Choroid plexus epithelial cell (primary cell): ENCODE measurements around the gene GATA5.

Experiments used
- DNase-seq: peaks from one replicate; pipeline ENCODE4 v3.0.0-alpha.2; 2010; ENCODE audit warnings: low read depth
- H3K4me3 ChIP-seq: 2 replicates; pipeline ENCODE4 v1.5.1; 2011; ENCODE audit warnings: low read depth, mild to moderate bottlenecking, control low read depth, low read length, moderate library complexity
- CTCF ChIP-seq: conservative IDR thresholded peaks from 2 replicates; pipeline ENCODE4 v1.5.1; 2011; ENCODE audit warnings: low read depth, mild to moderate bottlenecking, control low read depth, inconsistent platforms, low read length, moderate library complexity

Gene GATA5

GRCh38 chr20:62448788-62449187 is 27.0 kb downstream of the GATA5 start:
- DNase-seq: no peak
- no peak overlapping the region for H3K4me3 ChIP-seq
- TF ChIP-seq CTCF: no peak

DNA sequence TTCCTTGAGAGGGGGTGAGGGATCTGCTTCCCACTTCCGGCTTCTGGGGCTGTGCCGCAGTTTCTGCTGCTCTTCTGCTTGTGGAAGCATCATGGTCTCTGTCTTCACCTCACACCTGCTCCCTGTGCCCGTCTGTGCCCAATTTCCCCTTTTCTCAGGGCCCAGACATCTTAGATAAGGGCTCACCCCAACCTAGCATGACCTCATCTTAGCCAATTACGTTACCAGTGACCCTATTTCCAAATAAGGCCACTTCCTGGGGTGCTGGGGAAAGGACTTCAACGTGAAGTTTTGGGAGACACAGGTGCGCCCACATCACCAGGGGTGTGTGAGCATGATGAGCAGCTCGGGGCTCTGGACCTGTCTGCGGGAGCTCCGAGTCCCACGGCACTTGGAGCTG is 27.8 kb downstream of the GATA5 start:
- no peak for TF ChIP-seq CTCF
- H3K4me3 ChIP-seq: no peak overlapping the region

DNA sequence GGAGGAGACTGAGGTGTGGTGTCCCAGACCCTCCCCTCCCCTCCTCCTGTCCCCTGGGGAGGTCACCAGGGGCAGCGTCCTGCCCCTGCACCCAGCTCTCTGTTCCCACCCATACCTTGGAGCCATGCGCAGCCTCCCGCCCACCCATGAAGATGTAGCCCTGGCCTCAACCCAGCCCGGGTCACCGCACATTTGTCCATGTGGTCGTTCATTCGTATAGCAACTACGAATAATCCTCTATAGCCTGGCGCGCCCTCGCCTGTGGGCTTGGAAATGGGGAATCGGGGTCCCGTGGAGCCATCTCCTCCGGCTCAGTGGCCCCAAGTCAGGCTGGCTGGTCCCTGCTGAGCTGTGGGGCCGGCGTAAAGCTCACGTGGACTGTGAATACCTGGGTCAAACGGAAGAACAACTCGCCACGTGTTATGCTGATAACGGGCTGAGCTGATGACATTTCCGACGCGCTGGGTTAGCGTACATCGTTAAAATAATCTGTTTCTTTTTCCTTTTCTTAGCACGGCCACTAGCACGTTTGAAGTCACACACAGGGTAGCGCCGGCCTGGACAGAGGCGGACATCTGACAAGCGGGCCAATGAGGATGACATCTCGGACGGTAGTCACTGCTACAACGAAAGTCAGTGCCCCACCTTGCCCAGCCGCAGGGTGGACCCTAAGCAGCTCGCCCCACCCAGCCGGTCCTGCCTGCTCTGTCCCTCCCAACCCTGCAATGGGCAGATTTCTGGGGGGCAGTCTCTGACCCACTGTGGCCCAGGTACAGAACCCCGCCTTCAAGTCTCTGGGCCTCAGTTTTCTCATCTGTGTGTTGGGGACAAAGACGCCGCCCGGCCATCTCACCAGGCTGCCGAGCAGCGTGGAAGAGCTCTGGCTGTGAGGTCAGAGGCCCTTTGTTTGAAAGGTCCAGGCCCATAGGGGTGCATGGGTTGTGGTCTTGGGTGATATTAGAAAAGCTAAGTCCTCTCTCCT is 28.6 kb downstream of the GATA5 start:
- no peak for TF ChIP-seq CTCF
- no peak for DNase-seq
- H3K4me3 ChIP-seq: no peak overlapping the region

More for the DNA sequence above, 27.8 kb downstream of the GATA5 start:
- no peak for DNase-seq

DNA sequence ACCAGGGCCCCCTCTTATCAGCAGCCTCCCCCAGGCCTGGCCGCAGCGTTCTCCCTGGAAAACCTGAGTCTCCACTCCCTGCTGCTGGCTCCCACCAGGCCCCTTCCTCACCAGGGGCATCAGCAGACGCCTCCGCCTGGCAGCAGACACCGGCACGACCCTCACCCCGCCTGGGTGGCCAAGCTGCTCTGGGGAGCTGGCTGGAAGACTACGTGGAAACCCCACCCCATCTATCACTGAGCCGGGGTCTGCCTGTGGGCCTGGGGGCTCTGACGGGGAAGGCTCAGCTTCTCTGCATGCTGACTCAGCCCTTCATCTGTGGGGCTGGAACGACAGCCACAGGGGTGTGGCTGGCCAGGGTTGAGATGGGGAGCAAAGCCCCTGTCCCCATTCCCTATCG is 29.3 kb downstream of the GATA5 start:
- TF ChIP-seq CTCF: no peak
- DNase-seq: no peak
- H3K4me3 ChIP-seq: no peak overlapping the region

DNA sequence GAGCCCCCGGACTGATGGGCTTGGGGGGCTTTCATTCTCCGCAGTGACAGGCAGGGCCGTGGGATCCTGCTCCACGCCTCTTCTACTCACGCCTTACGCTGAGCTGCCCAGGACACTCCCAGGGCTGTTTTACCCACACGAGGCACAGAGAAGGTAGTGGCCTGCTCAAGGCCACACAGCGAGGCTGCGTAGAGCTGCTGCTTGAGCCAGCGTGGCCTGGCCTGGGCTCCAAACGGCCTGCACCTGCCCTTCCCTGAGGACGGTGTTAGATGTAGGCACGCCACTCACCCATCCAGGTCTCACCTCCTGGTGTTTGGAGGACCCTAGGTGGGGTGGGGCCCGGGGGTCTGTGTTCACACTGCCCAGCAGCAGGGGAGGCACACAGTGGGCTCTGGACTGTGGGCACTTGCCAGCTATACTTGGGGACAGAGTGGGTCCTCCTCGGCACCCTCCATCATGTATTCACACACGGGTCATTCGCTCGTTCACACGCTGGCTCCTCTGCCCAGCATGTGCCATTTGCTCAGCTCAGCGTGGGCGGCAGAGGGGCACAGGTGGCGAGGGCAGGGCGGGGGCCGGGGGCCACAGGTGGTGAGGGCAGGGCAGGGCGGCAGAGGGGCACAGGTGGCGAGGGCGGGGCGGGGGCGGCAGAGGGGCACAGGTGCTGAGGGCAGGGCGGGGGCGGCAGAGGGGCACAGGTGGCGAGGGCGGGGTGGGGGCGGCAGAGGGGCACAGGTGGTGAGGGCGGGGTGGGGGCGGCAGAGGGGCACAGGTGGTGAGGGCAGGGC is 30.0 kb downstream of the GATA5 start:
- H3K4me3 ChIP-seq: no peak overlapping the region
- TF ChIP-seq CTCF: no peak
- DNase-seq: no peak

GRCh38 chr20:62444286-62444685 is 31.5 kb downstream of the GATA5 start:
- no peak for TF ChIP-seq CTCF
- no peak overlapping the region for H3K4me3 ChIP-seq
- no peak for DNase-seq
